Immature natural killer cell (primary cell): ENCODE results near the gene FUZ. TPM values are rescaled to one million over a fixed set of nuclear protein-coding genes. Genes with fewer than 3 reads are reported as not detected.

Experiments used
- DNase-seq, 3 donors: peaks; one replicate each; pipeline ENCODE4 v3.0.0; 2022; ENCODE audit warnings: mixed read lengths in 1 of 3
- H3K27ac Mint-ChIP-seq, 6 donors: one replicate each; pipeline ENCODE4 v1.8.0; 2020; ENCODE audit warnings: mixed read lengths in 6 of 6, mild to moderate bottlenecking in 5 of 6, inconsistent platforms in 4 of 6, moderate library complexity in 3 of 6
- H3K27me3 Mint-ChIP-seq, 3 donors: one replicate each; pipeline ENCODE4 v1.8.0; 2020 to 2021; ENCODE audit warnings: low read depth in 3 of 3, mild to moderate bottlenecking in 3 of 3, mixed read lengths in 3 of 3, moderate library complexity in 3 of 3, inconsistent platforms in 1 of 3
- H3K36me3 Mint-ChIP-seq, 3 donors: one replicate each; pipeline ENCODE4 v1.8.0; 2020; ENCODE audit warnings: mixed read lengths in 3 of 3, inconsistent platforms in 2 of 3, mild to moderate bottlenecking in 2 of 3
- H3K4me1 Mint-ChIP-seq, 2 donors: one replicate each; pipeline ENCODE4 v1.8.0; 2020; ENCODE audit warnings: inconsistent platforms in 2 of 2, mild to moderate bottlenecking in 2 of 2, mixed read lengths in 2 of 2, moderate library complexity in 1 of 2
- H3K4me3 Mint-ChIP-seq, 5 donors: one replicate each; pipeline ENCODE4 v1.8.0; 2020; ENCODE audit warnings: mild to moderate bottlenecking in 5 of 5, mixed read lengths in 5 of 5, inconsistent platforms in 3 of 5, moderate library complexity in 3 of 5
- H3K9me3 Mint-ChIP-seq, 6 donors: one replicate each; pipeline ENCODE4 v1.8.0; 2020; ENCODE audit warnings: mild to moderate bottlenecking in 6 of 6, mixed read lengths in 6 of 6, inconsistent platforms in 4 of 6, moderate library complexity in 3 of 6
- polyA plus RNA-seq, 3 donors: library from polyadenylated mRNA; unstranded; fragments of 300-500 nt; fragmentation: Illumina TruSeq; gene quantifications; one replicate each; pipeline ENCODE4 v1.2.3, GENCODE V29; 2021

The FUZ gene
- polyA plus RNA-seq, 3 donors from 2014 or later: 7.3 to 12.0 (median 8.2) TPM

DNA sequence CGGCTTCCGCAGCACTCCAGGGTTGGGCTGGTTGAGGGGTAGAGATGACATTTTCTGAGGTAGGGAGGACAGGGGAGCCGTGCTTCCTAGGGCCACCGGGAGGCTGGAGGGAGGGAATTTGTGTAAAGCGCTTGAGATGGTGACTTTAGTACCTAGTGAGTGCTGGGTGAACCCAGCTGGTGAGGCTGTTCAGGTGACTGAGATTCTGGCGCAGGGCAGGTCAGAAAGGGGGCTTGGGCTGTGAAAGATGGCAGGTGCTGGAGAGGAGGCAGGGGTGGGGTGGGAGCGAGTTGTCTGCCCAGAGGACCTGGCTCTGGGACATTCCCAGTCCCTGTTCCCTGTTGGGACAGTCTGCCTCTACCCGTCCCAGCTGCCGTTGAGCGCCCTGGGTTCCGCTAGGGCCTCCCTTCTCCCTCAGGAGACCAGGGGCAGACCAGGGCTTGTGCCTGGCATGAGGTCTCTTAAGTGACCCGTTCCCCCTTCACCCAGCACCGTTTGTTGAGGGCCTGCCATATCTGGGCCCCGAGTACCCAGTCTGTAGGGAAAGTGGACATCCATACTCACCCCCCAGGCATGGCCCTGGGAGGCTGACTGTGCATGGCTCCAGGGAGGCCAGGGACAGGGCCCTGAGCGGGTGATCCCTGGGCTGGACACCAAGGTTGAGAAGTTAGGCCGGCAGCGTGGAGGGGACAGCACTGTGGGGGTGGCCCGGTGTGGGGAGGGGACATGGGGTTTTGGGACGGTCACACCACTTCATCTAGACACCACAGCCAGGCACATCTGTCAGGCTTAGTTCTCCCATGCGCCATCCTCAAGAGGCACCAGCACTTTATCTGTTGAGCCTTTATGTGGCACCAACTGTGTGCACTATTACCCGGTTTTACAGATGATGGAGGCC is 42.8 kb upstream of the FUZ start:
- Mint-ChIP-seq H3K9me3 (no peaks in the 10 kb centered on the region), H3K36me3 (no peaks in the 10 kb centered on the region), H3K27ac (peak overlapping the region in 1 of 6 donors; percentile 62), H3K4me3 (no peak overlapping the region), H3K27me3 (peaks cover 2 to 5% (median 4%) of the 10 kb centered on the region in 3 donors), H3K4me1 (peaks cover 17 to 21% of the 10 kb centered on the region in 2 donors)
- DNase-seq: no peak

DNA sequence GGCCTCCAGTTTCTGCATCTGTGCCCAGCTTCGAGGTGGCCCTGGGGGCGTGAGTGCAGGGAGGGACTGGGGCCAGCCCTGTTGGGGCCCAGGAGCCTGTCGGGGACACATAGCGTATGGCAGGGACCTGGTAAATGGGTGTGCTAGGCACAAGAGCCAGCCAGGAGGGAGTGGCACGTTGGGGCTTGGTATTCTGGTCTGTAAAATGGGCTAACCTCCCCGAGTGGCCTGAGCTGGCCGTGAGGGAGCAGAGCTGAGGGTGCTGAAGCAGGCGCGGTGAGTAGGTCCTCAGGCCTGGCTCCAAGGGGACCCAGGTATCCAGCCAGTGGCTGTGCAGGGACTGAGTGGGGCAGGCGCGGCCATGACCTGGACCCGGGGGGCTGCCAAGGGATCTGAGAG is 42.2 kb upstream of the FUZ start:
- H3K9me3 Mint-ChIP-seq: no peaks in the 10 kb centered on the region
- DNase-seq: no peak
- H3K4me1 Mint-ChIP-seq: peaks cover 19 to 22% of the 10 kb centered on the region in 2 donors
- H3K27me3 Mint-ChIP-seq: peaks cover 6 to 9% (median 8%) of the 10 kb centered on the region in 3 donors
- H3K4me3 Mint-ChIP-seq: no peak overlapping the region
- H3K27ac Mint-ChIP-seq: peak overlapping the region in 1 of 6 donors; percentile 55
- H3K36me3 Mint-ChIP-seq: no peaks in the 10 kb centered on the region

DNA sequence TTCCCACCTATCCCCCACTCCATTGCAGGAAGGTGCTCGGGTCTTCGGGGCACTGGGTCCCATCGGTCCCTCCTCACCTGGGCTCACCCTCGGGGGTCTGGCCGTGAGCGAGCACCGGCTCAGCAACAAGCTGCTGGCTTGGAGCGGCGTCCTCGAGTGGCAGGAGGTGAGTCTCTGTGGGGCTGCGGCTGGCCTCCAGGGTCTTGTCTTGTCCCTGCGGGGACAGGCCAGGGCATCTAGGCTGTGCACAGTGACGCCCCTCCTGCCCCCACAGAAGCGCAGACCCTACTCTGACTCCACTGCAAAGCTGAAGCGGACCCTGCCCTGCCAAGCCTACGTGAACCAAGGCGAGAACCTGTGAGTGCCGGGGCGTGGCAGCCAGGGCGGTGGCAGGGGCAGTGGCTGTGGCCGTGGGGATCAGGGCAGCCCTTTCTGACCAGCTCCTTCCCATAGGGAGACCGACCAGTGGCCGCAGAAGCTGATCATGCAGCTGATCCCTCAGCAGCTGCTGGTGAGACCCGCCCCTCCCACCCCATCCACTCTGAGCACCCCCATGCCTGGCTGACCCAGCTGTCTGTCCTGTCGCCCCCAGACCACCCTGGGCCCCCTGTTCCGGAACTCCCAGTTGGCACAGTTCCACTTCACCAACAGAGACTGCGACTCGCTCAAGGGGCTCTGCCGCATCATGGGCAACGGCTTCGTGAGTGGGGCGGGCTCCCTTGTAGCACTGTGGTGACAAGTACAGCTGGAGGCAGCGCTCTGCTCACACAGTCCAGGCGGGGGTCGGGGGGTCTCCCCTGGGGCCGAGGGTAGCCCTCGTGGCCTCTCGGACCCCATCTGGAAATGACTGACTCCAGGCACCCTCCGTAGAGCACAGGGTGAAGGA is 41.5 kb upstream of the FUZ start:
- Mint-ChIP-seq H3K4me1 (peaks cover 24 to 29% of the 10 kb centered on the region in 2 donors), H3K27ac (no peak overlapping the region), H3K4me3 (no peak overlapping the region), H3K36me3 (no peaks in the 10 kb centered on the region), H3K27me3 (peaks cover 6 to 9% (median 6%) of the 10 kb centered on the region in 3 donors), H3K9me3 (no peaks in the 10 kb centered on the region)
- no peak for DNase-seq

DNA sequence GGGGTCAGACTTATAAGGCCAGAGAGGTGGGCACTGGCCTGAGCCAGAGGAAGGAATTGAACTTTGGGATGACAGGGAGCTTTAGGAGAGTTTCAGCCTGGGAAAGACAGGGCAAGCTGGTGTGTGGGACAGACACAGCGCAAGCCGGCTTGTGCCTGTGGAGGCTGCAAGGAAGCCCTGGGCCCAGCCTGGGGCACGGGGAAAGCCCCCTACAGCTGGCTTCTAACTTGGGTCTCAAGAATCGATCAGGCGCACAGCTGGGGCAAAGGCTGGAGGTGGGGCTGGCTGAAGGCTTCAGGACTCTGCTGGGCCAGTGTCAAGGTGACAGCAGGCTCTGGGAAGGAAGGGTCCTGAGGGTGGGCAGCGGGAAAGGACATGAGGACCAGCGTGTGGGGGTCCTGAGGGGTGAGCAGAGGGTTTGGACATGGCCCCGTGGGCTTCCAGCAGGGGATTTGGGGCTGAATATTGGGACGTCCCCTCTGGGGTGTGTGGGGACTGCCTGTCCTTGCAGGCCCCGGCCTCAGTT is 40.8 kb upstream of the FUZ start:
- peak overlapping the region in 3 of 5 donors; percentile 33 to 70 (median 58) for H3K4me3 Mint-ChIP-seq
- no peak overlapping the region for H3K27ac Mint-ChIP-seq
- peaks cover 29 to 33% of the 10 kb centered on the region in 2 donors for H3K4me1 Mint-ChIP-seq
- peaks cover 6 to 12% (median 6%) of the 10 kb centered on the region in 3 donors for H3K27me3 Mint-ChIP-seq
- no peaks in the 10 kb centered on the region for H3K9me3 Mint-ChIP-seq
- DNase-seq: no peak
- H3K36me3 Mint-ChIP-seq: no peaks in the 10 kb centered on the region

DNA sequence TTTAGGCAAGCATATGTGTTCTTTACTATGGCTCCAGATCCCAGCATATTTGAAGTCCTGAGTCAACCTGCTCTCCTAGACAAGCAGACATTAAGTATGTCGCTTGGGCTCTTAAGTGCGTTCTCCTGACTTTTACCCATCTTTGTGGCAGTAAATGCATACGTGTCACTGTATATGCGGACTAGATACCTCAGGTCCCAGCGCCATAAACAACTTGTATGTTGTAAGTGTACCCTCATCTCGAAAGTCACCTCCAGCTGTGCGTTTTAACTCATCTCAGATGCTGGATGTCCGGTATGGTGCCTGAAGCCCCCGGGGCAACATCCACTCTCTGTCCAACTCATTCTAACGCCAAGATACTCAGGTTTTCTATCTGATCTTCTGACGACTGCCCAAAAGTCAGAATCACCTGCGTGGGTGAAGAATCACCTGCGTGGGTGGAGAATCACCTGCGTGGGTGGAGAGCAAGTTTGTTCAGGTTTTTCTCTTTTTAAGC is 39.6 kb upstream of the FUZ start:
- Mint-ChIP-seq H3K4me3 (peak overlapping the region; percentile 87 to 90 (median 89)), H3K27ac (peak overlapping the region in 4 of 6 donors; percentile 59 to 89 (median 66)), H3K4me1 (peaks cover 40 to 43% of the 10 kb centered on the region in 2 donors), H3K9me3 (no peaks in the 10 kb centered on the region), H3K36me3 (no peaks in the 10 kb centered on the region), H3K27me3 (peaks cover 6 to 12% (median 8%) of the 10 kb centered on the region in 3 donors)
- DNase-seq: no peak

DNA sequence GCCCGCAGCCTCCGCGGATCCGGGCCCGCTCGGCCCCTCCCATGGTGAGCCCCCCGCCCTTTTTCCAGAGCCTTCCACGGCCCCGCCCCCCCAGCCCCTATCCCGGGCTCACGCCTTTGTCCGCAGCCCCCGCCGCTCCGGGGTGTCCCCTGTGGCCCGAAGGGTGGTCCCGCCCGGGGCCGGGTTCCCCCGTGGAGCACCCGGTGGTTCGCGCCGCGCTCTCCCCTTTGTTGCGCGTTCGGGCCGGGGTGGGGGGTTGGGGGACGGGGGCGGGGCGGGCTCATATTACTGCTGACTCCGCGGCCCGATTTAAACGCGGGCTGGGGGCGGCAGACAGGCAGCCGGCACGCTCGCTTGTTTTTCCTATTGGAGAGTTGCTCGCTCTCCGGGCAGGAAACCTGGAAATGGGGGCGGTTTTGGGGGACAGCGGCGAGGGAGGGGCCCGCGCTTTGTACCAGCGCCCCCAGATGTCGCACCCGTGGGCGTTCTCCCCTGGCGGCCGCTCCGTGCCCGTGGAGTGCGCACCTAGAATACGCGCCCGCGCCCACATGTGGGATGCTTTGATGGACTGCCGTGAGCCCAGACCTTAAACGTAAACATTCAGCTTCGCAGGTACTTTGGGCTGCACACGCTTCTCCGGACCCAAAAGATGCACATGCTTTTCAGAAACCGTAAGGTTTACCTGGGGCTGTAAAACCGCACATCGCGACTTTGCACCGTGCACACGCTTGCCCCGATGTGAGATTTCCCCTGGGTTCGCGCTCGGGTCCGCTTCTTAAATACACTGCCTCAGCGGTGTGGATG is 38.6 kb upstream of the FUZ start:
- Mint-ChIP-seq H3K4me1 (peaks cover 40 to 46% of the 10 kb centered on the region in 2 donors), H3K27ac (peak overlapping the region in 5 of 6 donors; percentile 59 to 89 (median 73)), H3K36me3 (no peaks in the 10 kb centered on the region), H3K27me3 (peaks cover 6 to 12% (median 8%) of the 10 kb centered on the region in 3 donors), H3K9me3 (no peaks in the 10 kb centered on the region), H3K4me3 (peak overlapping the region; percentile 87 to 90 (median 89))
- no peak for DNase-seq

DNA sequence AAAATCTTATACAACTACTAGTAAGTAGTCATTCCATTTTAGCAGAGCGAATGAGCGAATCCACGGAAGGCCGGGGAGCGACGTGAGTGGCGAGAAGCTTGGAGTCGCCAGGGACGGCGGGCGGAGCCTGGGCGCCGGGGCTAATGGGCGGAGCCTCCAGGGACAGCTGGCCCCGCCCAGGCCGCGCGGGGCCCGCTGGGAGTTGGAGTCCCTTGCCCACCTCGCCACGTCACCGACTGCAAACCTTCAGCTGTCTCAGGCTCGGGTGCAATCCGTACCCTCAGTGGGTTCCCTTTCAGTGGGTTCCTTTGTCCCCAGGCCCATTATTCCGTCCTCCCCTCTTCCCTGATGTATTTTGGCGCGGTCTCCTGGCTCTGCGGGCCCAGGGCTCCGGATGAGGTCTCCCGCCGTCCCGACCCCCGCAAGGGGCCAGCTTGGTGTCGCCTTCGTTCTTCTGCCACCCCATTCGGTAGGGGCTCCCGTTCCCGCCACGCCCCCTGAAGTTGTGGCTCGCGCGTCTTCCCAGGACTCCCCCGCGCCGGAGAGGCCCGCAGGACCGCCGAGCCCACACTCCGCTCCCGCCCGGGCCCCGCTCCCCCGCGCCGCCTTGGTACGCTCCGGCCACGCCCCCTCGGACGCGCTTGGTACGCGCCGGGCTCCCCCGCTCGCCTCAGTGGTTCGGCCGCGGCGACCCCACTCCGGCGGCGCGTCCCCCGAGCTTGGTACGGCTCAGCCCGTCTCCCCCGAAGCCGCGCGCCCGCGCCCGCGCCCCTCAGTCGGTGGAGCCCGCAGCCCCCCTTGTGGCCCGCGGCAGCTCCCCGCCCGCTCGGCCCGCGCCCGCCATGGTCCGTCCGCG is 37.6 kb upstream of the FUZ start, which contains the start of gene PTOV1:
Gene PTOV1, plus strand, starts transcription at position 673 of the 856 bp plus-strand sequence.
- Mint-ChIP-seq H3K27ac (peak within 1 kb of the TSS; percentile 88 to 98 (median 96)), H3K9me3 (no peaks in the 10 kb centered on the region), H3K4me1 (peaks cover 40 to 45% of the 10 kb centered on the region in 2 donors), H3K36me3 (no peaks in the 10 kb centered on the region), H3K27me3 (peaks cover 6 to 12% (median 8%) of the 10 kb centered on the region in 3 donors), H3K4me3 (peak within 1 kb of the TSS; percentile 90 to 96 (median 92))
- peak; percentile 87 to 90 (median 90) for DNase-seq

DNA sequence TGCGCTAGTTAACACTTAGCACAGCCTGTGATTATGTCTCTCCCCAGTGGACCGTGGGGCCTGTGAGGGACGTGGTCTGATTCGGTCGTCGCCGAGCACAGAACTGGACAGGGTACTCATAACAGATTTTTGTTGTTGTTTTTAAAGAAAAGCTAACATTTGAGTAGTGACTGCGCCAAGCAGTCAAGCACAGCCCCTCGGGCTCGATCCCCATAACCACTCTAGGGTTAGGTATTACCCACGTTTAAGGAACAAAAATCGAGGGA is 37.1 kb upstream of the FUZ start:
- DNase-seq: no peak
- H3K27me3 Mint-ChIP-seq: peaks cover 6 to 12% (median 8%) of the 10 kb centered on the region in 3 donors
- H3K9me3 Mint-ChIP-seq: no peaks in the 10 kb centered on the region
- peak overlapping the region; percentile 88 to 98 (median 96) for H3K27ac Mint-ChIP-seq
- H3K4me1 Mint-ChIP-seq: peaks cover 40% of the 10 kb centered on the region in 2 donors
- no peaks in the 10 kb centered on the region for H3K36me3 Mint-ChIP-seq
- peak overlapping the region; percentile 90 to 96 (median 92) for H3K4me3 Mint-ChIP-seq

DNA sequence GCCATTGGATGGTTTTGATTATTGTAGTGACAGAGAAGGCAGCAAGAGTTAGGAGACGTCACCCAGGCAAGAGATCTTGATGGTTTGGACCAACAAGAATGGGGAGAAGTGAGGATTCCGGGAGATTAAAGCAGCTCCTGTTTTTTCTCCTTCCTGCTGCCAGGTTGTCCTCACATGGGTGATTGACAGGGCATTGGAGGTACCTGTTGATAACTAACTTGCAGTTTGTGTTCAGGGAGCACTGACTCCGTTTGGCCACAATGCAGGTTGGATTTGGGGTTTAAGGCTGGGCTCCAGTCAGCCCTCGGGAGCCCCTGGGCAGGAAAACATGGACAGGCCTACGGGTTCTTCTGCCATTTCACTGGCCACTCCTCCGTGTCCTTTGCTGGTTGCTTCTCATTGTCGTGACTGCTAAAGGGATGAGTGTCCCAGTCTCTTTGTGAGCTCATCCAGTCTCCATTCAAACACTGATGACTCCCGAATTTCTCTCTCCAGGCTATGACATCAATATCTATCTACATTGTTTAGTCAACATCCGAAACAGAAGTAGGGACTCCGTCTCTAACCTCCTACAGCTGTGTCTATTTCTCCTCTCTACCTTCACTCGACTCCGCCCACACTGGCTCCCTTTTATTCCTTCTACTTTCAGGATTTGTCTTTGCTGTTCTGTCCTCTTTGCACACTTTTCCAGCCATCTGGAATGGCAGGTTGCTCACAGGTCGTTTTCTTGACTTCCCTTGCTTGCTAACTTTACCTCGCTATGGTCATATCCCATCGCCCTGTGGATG is 36.5 kb upstream of the FUZ start:
- Mint-ChIP-seq H3K27me3 (peaks cover 6 to 12% (median 8%) of the 10 kb centered on the region in 3 donors), H3K9me3 (no peaks in the 10 kb centered on the region), H3K4me1 (peaks cover 40% of the 10 kb centered on the region in 2 donors), H3K27ac (peak overlapping the region; percentile 87 to 98 (median 94)), H3K4me3 (peak overlapping the region; percentile 90 to 96 (median 92)), H3K36me3 (no peaks in the 10 kb centered on the region)
- DNase-seq: no peak

DNA sequence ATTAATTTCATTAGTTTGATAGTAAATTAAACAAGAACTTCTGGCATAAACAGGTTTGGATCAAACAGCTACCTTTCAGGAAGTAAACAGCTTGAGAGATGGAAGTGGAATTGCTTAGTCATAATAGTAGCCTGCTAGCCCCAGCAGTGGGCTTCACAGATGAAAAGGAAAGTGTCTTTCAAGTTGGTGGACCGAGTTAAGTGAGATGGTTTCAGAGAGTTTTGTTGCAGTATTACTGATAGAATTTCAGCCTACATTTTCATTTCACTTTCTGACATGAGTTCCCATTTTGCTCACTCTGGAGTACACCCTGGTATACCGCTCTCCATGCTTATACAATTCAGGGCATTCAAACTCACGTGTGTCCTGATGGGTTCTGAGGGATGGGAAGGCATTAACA is 35.8 kb upstream of the FUZ start:
- Mint-ChIP-seq H3K9me3 (no peaks in the 10 kb centered on the region), H3K4me1 (peaks cover 40% of the 10 kb centered on the region in 2 donors), H3K36me3 (no peaks in the 10 kb centered on the region), H3K27me3 (peaks cover 6 to 12% (median 8%) of the 10 kb centered on the region in 3 donors), H3K27ac (peak overlapping the region; percentile 18 to 87 (median 46)), H3K4me3 (peak overlapping the region; percentile 47 to 92 (median 70))
- no peak for DNase-seq
